Subcutaneous adipose tissue (tissue), 4 donors: ENCODE results near the gene ADAMTSL1. TPM values are rescaled to one million over a fixed set of nuclear protein-coding genes. Genes with fewer than 3 reads are reported as not detected.

Experiments
- CTCF ChIP-seq: fragments of 450-650 bp; IDR thresholded peaks from one replicate; pipeline ENCODE4 v1.5.1; 2016; ENCODE audit warnings: low read depth, mild to moderate bottlenecking, control low read depth, antibody characterized with exemption, moderate library complexity
- total RNA-seq, 4 donors: library from RNA; depleted of rRNA; stranded (reverse); fragments of >200 nt; gene quantifications; one replicate each; pipeline ENCODE4 v1.1.0, GENCODE V29; 2016

The ADAMTSL1 gene
- total RNA-seq, 4 donors from 2014 or later: 0.49 to 16.4 (median 10.5) TPM

DNA sequence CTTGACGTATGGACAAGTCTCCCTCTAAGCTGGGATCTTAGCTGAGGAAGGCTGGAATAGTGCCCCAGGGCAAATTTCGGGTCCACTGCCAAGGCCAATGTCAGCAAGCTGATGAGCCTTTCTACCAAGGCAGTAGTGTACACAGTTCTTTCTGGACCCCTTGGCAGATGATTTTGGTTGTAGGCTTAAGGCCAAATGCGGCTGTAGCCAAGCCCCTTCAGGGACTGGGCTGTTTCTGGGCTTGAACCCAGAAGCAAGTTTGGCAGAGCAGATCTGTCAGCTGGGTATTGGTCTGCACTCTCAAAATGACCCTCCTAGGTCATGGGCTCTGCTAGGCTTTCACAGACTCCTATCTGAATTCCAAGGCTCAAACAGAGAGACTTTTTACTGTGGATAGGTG lies 121.6 kb downstream of the ADAMTSL1 start:
- no peak for TF ChIP-seq CTCF

GRCh38 chr9:18596920-18597319 lies 123.0 kb downstream of the ADAMTSL1 start:
- TF ChIP-seq CTCF: no peak

- TF ChIP-seq CTCF: no peak
These were observed 125.0 kb downstream of the ADAMTSL1 start for GRCh38 chr9:18598969-18599368.

DNA sequence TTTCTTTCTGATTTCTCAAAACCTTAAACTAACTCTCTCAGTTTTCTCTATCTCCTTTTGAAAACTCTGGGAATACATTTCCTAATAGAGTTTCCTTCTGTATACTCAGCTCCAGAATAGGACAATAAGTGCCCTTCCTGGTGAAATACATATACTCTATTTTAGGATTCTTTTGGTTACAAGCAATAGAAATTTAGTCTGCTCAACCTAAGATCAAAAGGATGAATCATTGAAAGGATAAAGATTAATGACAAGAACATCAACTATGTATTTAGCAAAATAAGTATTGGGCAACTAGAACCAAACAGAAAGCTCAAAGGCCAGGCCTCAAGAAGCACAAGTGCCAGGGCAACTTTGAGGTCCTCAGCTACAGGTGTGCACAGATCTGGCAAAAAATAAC lies 127.1 kb downstream of the ADAMTSL1 start:
- TF ChIP-seq CTCF: no peak

GRCh38 chr9:18601956-18602355 lies 128.0 kb downstream of the ADAMTSL1 start:
- no peak for TF ChIP-seq CTCF

DNA sequence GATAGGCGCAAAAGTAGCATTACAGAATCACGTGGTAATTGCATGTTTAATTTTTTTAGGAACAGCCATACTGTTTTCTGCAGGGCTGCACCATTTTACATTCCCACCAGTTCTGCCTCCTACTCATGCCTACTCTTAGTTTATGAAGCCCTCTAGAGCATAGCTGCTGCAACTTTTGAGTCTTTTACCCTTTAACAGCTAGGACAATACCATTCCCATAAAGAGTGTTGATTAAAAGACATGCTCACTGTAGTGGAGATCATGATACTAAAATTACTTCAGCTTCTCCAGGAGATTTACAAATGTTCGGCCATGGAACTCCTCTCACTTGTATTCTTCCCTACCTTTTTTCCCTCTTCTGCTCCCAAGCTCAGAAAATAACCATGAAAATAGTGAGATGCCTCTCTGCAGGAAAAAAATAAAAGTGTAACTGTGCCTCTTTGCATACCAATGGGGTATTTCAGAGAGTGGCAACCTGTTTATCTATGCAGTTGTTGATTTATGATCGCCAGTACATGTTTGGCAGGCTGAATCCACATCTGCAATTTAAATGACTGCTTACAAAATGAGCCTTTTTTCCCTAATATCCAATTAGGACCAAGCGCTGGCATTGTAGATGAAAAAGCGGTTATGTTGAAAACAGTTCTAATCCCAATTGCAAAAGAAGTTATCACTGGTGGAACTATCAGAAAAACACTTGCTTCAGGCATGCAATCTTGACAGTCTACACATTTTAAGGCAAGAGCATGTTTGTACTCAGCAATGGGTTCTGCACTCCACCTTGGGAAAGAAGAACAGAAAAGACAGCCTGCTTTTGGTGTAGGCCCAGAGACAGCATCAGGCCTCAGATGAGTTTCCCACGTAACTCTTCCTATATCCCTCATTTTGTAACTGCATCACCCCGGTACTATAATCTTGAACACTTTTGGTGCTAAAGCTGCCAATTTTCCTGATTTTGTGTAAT lies 131.1 kb downstream of the ADAMTSL1 start:
- no peak for TF ChIP-seq CTCF

GRCh38 chr9:18605766-18606180 lies 131.8 kb downstream of the ADAMTSL1 start:
- TF ChIP-seq CTCF: no peak
